Activated T-cell treated with anti-CD3 and anti-CD28 coated beads for 1 hour (primary cell): ENCODE data around the gene PPP1R3D.

Experiments used
- DNase-seq: peaks from one replicate; pipeline ENCODE4 v3.0.0-alpha.2; 2020; ENCODE audit warnings: low read depth

Gene PPP1R3D

GRCh38 chr20:59948212-59948611 is 8.1 kb upstream of the PPP1R3D start:
- no peak for DNase-seq

GRCh38 chr20:59947376-59947775 is 7.3 kb upstream of the PPP1R3D start:
- no peak for DNase-seq

GRCh38 chr20:59945731-59946130 is 5.6 kb upstream of the PPP1R3D start:
- DNase-seq, result no peak

- DNase-seq, result no peak
Measured at GRCh38 chr20:59945175-59945574, 5.1 kb upstream of the PPP1R3D start.

- DNase-seq, result no peak
Measured at GRCh38 chr20:59944726-59945125, 4.6 kb upstream of the PPP1R3D start.

GRCh38 chr20:59942245-59942644 is 2.1 kb upstream of the PPP1R3D start:
- DNase-seq, result no peak

GRCh38 chr20:59940956-59941294 is 820 bp upstream of the PPP1R3D start:
- DNase-seq, result no peak

GRCh38 chr20:59939879-59940128 is 301 bp downstream of the PPP1R3D start:
- no peak for DNase-seq

GRCh38 chr20:59939052-59939878 is 840 bp downstream of the PPP1R3D start:
- no peak for DNase-seq

GRCh38 chr20:59938696-59939051 is 1.4 kb downstream of the PPP1R3D start:
- no peak for DNase-seq

GRCh38 chr20:59938221-59938620 is 1.9 kb downstream of the PPP1R3D start:
- no peak for DNase-seq

- DNase-seq, result no peak
Measured at GRCh38 chr20:59937150-59937549, 3.0 kb downstream of the PPP1R3D start.

GRCh38 chr20:59936409-59936808 is 3.7 kb downstream of the PPP1R3D start:
- no peak for DNase-seq

- no peak for DNase-seq
Measured at GRCh38 chr20:59935457-59936185, 4.5 kb downstream of the PPP1R3D start.

- DNase-seq, result peak; percentile 77
Measured at GRCh38 chr20:59933849-59934585, 6.1 kb downstream of the PPP1R3D start.

GRCh38 chr20:59933296-59933848 is 6.7 kb downstream of the PPP1R3D start, which contains the start of gene SYCP2:
Gene SYCP2, minus strand, starts transcription at chr20:59933637. Its CDS starts 11,224 bp downstream, at chr20:59922413.
- peak; percentile 44 for DNase-seq

- DNase-seq, result no peak
Measured at GRCh38 chr20:59932616-59933295, 7.3 kb downstream of the PPP1R3D start.

- DNase-seq, result no peak
Measured at GRCh38 chr20:59931511-59932312, 8.4 kb downstream of the PPP1R3D start.

- no peak for DNase-seq
Measured at GRCh38 chr20:59925899-59926298, 14.2 kb downstream of the PPP1R3D start.

GRCh38 chr20:59925359-59925758 is 14.7 kb downstream of the PPP1R3D start:
- no peak for DNase-seq

GRCh38 chr20:59923514-59923913 is 16.6 kb downstream of the PPP1R3D start:
- no peak for DNase-seq
